Inferior parietal cortex (tissue), 1 donor: Measurements from ENCODE around the gene YWHAH.

Experiments used
- DNase-seq: peaks from one replicate; pipeline ENCODE4 v3.0.0-alpha.2; 2016; ENCODE audit errors: extremely low spot score

Gene YWHAH

GRCh38 chr22:31943978-31944699 is at the start of gene YWHAH:
Gene YWHAH, plus strand, starts transcription at chr22:31944535. Its CDS starts 199 bp downstream, at chr22:31944734.
- peak; percentile 93 for DNase-seq

DNA sequence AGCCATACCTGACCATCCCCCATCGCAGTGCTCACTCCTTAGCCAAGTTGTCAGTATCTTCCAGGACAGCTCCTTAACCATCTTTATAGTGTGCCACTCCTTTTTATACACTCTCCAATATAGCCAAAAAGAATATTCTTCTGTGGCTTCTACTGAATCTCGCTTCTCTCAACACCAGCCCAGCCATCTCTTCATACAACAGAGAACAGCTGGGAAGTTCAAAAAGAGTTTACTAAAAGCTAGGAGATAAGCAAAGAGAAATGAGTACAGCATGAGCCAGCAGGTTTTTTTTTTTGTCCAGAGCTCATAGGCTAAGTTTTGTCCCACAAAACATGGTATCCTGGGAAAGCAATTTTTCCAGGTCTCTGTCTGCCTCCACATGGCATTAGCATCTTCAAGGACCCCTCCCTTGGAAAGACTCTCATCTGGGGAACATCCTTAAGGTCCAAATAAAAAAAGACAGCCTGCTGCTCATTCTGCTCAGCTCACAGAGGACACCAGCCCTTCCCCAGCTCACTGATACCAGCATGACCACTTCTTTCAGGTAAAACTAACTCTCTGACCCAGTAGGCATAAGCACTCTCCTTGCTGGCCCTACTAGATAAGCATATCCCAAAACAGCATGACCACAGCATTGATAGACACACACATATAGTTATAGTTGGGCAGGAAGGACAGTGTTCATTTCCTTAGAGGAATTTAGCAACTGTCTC is 48.8 kb upstream of the YWHAH start:
- no peak for DNase-seq

DNA sequence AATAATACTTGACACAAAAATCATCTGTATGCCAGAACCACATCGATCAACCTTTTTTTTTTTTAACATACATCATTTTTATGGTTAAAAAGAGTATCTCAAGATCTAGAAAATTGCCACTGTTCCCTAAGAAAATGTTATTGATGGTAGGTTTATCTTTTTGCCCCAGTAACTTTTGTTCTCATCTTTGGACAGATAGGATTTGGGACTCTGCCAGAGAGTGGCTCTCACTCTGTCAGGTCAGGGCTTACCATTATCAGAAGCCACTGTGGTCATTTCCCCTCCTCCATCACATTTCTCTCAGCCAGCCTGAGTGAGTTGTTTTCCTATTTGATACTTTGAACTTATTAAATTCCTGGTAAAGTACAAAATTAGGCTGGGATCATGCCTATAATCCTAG is 47.9 kb upstream of the YWHAH start:
- no peak for DNase-seq

- peak; percentile 64 for DNase-seq
Measured at GRCh38 chr22:31897842-31898805, 46.2 kb upstream of the YWHAH start.

DNA sequence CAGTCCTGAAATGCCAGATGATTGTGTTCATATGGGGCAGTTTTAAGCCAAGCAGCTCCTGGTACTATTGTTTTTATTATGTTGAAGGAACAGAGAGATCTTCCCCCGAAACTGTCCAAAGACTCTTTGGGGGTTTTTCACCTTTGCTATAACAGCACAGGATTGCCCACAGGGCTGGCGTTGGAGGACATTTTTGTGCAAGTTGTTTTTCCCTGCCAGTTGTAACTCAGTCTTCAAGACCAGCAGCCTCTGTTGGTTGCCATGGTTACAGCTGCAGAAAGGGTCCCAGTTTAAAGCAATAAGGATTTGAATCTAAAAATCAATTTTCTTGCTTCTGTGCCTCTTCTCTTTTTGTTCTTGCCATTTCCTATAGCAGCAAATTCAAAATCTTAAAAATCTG is 45.4 kb upstream of the YWHAH start:
- peak; percentile 70 for DNase-seq

DNA sequence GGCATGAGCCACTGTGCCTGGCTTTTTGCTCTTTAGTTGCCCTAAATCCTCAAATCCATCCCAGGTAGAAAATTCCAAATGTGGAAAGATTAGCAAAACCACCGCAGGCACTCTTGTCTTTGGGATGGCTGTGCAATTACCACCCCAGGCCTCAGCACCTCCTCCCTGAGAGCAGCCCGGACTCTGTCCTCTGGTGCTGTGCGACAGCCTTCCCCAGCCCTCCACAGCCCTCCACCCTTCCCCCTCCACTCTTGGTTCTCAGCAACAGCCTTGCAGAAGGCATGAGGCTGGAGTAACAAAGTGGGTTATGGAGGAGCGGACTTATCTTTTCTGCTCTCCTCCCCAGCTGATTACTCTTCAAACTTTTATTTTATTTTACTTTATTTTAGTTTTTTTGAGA is 44.7 kb upstream of the YWHAH start:
- no peak for DNase-seq

DNA sequence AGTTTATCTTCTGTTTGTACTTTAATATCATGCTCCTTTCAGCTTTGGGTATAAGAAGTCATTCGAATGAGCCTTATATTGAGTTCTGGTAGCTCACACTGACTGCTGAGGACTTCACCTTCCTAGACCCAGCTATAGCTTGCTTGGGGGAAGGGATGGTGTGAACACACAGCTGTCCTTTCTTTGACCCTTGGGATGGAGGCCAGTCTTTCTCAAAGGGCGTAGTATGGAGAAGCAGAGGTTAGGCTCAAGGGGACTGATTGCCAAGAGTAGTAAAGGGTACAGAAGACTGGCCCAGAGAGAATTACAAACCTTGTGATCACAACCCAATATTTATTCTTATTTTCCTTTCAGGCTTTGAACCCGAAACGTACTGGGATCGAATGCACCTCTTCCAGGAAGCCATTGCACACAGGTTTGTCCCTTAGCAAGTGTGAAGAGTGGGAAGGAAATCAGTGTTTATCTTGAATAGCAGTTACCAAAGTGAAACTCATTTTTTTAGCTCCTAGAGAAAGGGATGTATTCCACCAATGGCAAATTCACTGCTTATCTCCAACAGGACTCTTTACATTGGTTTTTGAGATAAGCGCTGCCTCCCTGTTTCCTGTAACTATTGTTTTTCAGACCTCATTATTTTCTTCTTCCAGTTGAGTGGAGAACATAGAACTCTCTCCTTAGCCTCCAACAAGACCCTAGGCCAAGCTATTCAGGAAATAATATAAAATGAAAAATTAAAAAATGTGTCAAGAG is 42.8 kb upstream of the YWHAH start:
- no peak for DNase-seq

GRCh38 chr22:31904651-31905050 is 39.7 kb upstream of the YWHAH start:
- no peak for DNase-seq

- DNase-seq, result no peak
Measured at GRCh38 chr22:31905356-31905755, 39.0 kb upstream of the YWHAH start.

DNA sequence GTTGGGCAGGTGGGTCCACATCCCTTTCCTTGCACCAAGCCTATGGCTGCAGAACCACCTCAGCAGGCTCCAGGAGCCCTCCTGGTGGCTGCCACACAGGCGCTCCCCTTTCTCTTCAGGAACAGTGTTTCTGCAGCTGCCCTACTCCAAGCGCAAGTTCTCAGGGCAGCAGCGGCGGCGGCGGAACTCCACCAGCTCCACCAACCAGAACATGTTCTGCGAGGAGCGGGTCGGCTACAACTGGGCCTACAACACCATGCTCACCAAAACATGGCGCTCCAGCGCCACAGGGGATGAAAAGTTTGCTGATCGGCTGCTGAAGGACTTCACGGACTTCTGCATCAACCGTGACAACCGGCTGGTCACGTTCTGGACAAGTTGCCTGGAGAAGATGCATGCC is 38.2 kb upstream of the YWHAH start:
- no peak for DNase-seq

DNA sequence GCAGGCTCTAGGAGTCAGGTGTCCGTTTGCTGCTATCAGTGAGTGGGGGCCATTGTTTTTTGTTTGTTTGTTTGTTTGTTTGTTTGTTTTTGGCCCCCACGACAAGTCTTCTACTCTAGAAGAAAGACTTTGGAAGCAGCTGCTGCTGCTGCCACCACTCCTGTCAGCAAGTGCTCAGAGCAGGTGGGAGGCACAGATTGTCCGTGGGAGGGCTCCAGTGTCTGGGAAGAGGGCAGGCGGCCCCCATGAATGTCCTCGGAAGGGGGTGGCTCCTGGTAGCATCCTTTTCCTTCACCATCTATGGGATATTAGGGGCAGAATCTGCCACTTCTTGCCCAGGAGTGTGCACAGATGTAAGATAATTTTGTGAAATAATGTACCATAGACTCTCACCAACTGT is 37.8 kb upstream of the YWHAH start:
- no peak for DNase-seq

DNA sequence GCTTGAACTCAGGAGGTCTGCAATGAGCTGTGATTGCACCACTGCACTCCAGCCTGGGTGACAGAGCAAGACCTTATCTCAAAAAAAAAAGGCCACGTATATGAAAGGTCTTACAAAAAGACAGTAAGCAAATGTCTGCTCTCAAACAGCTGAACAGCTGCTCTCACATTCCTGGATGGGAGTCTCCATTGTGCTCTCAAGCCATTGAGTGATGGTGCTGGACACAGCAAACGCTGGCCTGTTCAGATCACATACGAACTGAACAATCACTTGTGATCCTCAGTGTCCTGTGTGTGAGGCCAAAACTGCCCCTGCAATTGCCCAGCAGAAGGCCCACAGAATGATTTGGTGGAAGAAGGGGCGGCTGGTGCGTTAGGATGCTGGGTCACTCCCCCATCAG is 34.4 kb upstream of the YWHAH start:
- no peak for DNase-seq

GRCh38 chr22:31911565-31912406 is 32.5 kb upstream of the YWHAH start:
- DNase-seq, result no peak

DNA sequence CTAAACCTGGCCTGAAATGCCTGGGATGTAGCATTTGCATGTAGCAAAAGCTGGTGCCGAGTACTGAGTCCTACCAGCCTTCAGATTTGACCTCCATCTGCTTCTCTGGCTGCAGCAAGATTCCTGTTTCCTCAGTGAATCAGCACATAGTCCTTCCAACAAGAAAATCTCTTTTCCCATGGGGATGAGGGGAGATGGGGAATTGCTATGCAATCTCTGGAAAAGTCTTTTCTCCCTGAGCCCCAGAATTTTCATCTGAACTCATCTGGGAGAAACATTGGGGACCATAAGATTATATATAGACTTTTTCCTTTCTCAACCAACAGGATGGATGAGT is 32.0 kb upstream of the YWHAH start:
- DNase-seq, result no peak

GRCh38 chr22:31915586-31915985 is 28.7 kb upstream of the YWHAH start:
- DNase-seq, result no peak

- no peak for DNase-seq
Measured at GRCh38 chr22:31917227-31917921, 27.0 kb upstream of the YWHAH start.

DNA sequence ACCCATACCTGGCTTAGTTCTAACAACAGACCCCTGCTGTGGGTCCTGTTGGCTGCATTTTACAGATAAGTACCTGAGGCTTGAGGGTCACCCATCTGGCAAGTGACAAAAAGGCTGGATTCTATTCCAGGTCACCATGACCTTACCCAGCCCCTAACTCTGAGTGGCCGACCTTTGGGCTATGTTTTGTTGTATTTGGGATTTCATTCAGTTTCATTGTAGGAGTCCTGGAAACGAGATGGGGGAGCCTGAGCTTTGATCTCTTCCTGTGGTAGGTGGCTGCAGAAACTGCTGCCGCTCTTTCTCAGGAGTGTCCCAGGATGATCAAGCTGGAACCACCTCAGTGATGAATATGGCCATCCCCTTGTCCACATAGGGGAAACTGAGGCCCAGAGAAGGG is 24.6 kb upstream of the YWHAH start:
- no peak for DNase-seq

DNA sequence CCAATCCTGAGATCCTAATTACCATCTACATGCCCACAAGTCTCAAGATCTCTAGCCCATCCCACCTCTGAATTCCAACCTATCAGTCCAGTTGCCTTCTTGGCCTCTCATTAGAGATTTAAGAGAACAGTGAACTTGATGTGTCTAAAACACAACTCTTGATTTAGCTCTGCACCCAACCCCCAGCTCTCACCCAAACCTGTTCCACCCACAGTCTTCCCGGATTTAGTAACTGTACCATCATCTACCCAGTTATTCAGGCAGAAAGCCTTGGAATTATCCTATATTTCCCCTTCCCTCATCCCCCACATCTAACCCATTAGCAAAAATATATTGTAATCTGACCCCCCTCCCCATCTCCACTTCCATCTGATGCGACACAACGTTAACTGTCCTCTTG is 24.0 kb upstream of the YWHAH start:
- no peak for DNase-seq

GRCh38 chr22:31921106-31921505 is 23.2 kb upstream of the YWHAH start:
- no peak for DNase-seq

GRCh38 chr22:31922534-31922933 is 21.8 kb upstream of the YWHAH start:
- no peak for DNase-seq
